Tibial nerve (tissue), 4 donors: ENCODE measurements around the gene COBL. TPM values are rescaled to one million over a fixed set of nuclear protein-coding genes. Genes with fewer than 3 reads are reported as not detected.

Experiments
- DNase-seq, 2 donors: peaks; one replicate each; pipeline ENCODE4 v3.0.0-alpha.2; 2019; ENCODE audit warnings: low spot score in 2 of 2
- H3K27ac ChIP-seq, 4 donors: fragments of 200-600 bp; sonication (generic) in 3 of 4; one replicate each; pipeline ENCODE4 v1.5.1; 2017 to 2019; ENCODE audit warnings: mild to moderate bottlenecking in 1 of 4
- H3K27me3 ChIP-seq, 2 donors: fragments of 200-600 bp; sonication (generic) in 1 of 2; one replicate each; pipeline versions ENCODE4 v1.5.1 to v1.6.0; 2017 to 2019
- H3K36me3 ChIP-seq, 3 donors: fragments of 200-600 bp; sonication (generic); one replicate each; pipeline ENCODE4 v1.5.1; 2018 to 2019
- H3K4me1 ChIP-seq, 4 donors: fragments of 200-600 bp; sonication (generic) in 3 of 4; one replicate each; pipeline ENCODE4 v1.5.1; 2017 to 2019
- H3K4me3 ChIP-seq, 4 donors: fragments of 200-600 bp; sonication (generic) in 3 of 4; one replicate each; pipeline ENCODE4 v1.5.1; 2017 to 2019; ENCODE audit warnings: mild to moderate bottlenecking in 1 of 4, moderate library complexity in 1 of 4
- H3K9me3 ChIP-seq, 4 donors: fragments of 200-600 bp; sonication (generic) in 3 of 4; one replicate each; pipeline ENCODE4 v1.5.1; 2017 to 2019
- EP300 ChIP-seq, 2 donors: sonication (generic); formaldehyde crosslinking; IDR thresholded peaks; one replicate each; pipeline ENCODE4 v1.6.1; 2017; ENCODE audit warnings: antibody characterized with exemption in 2 of 2, mild to moderate bottlenecking in 1 of 2
- POLR2A ChIP-seq, 2 donors: fragments of 450-650 bp; IDR thresholded peaks; one replicate each; pipeline ENCODE4 v1.6.1; 2017; ENCODE audit warnings: antibody characterized with exemption in 2 of 2, mild to moderate bottlenecking in 2 of 2, moderate library complexity in 2 of 2
- WGBS, 2 donors: methylation state at CpG; one replicate each; pipeline ENCODE4 v1.1.5; 2018; 5-methylcytosine and 5-hydroxymethylcytosine counted together
- total RNA-seq, 4 donors: library from RNA; depleted of rRNA; stranded (reverse); fragments of >200 nt; gene quantifications; one replicate each; pipeline ENCODE4 v1.1.0, GENCODE V29; 2016
- TF ChIP-seq, protein P1 (sequence below), 5 experiments: fragments of 200-600 bp in 3 of 5; fragments of 450-650 bp in 2 of 5; sonication (generic) in 3 of 5; IDR thresholded peaks; one replicate each; pipeline ENCODE4 v1.5.1; 2016 to 2019; ENCODE audit warnings: antibody characterized with exemption in 5 of 5, mild to moderate bottlenecking in 3 of 5, moderate library complexity in 2 of 5

Gene COBL
- total RNA-seq, 4 donors from 2014 or later, result 6.3 to 18.1 (median 8.1) TPM

- TF ChIP-seq, protein P1, sequence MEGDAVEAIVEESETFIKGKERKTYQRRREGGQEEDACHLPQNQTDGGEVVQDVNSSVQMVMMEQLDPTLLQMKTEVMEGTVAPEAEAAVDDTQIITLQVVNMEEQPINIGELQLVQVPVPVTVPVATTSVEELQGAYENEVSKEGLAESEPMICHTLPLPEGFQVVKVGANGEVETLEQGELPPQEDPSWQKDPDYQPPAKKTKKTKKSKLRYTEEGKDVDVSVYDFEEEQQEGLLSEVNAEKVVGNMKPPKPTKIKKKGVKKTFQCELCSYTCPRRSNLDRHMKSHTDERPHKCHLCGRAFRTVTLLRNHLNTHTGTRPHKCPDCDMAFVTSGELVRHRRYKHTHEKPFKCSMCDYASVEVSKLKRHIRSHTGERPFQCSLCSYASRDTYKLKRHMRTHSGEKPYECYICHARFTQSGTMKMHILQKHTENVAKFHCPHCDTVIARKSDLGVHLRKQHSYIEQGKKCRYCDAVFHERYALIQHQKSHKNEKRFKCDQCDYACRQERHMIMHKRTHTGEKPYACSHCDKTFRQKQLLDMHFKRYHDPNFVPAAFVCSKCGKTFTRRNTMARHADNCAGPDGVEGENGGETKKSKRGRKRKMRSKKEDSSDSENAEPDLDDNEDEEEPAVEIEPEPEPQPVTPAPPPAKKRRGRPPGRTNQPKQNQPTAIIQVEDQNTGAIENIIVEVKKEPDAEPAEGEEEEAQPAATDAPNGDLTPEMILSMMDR (IDR thresholded peaks at IDR 0.05), result no peak
- TF ChIP-seq EP300 (IDR thresholded peaks at IDR 0.05), result no peak
- TF ChIP-seq POLR2A (IDR thresholded peaks at IDR 0.05), result no peak
- DNase-seq, result no peak
- Histone ChIP-seq H3K27me3 (no peaks in the 10 kb centered on the region), H3K27ac (peak overlapping the region in 2 of 4 donors; percentile 39 to 47), H3K4me3 (no peak overlapping the region), H3K4me1 (no peaks in the 10 kb centered on the region), H3K36me3 (no peaks in the 10 kb centered on the region), H3K9me3 (peaks cover 0 to 24% (median 0%) of the 10 kb centered on the region in 4 donors)
- WGBS, 2 donors, result 44 to 51% methylated on average over 2 of the region's 2 CpGs
Observed at GRCh38 chr7:51090411-51090810, 226.2 kb downstream of the COBL start.

- 90 to 94% methylated on average over 12 of the region's 12 CpGs for WGBS, 2 donors
- H3K4me1 ChIP-seq, result no peaks in the 10 kb centered on the region
- no peaks in the 10 kb centered on the region for H3K27me3 ChIP-seq
- no peak overlapping the region for H3K4me3 ChIP-seq
- no peaks in the 10 kb centered on the region for H3K36me3 ChIP-seq
- H3K27ac ChIP-seq, result no peak overlapping the region
- H3K9me3 ChIP-seq, result no peaks in the 10 kb centered on the region
- no peak for DNase-seq
- TF ChIP-seq, protein P1 (IDR thresholded peaks at IDR 0.05), result no peak
- no peak for TF ChIP-seq POLR2A (IDR thresholded peaks at IDR 0.05)
- TF ChIP-seq EP300 (IDR thresholded peaks at IDR 0.05), result no peak
Observed at GRCh38 chr7:51085034-51085692, 231.4 kb downstream of the COBL start.

DNA sequence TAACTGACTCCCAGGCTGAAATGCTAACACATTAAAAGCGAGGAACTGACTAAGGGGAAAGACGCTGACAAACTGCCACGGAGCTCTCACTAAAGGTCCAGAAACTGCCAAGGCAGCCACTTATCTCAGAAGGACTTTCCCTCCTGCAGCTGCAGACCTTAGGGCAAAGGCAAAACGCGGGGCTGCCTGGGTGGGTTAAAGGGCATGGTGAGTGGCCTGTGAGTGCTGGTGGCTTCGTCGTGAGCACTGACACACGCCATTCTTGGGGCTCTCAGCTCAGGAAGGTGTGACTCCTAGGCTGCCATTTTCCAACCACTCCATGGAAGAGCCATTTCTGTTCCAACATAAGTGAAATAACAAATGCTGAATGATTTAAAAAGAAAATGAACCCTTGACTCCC is 232.5 kb downstream of the COBL start:
- no peak for DNase-seq
- H3K36me3 ChIP-seq, result no peaks in the 10 kb centered on the region
- no peak overlapping the region for H3K27ac ChIP-seq
- H3K4me3 ChIP-seq, result no peak overlapping the region
- TF ChIP-seq, protein P1 (IDR thresholded peaks at IDR 0.05), result no peak
- TF ChIP-seq POLR2A (IDR thresholded peaks at IDR 0.05) (no peak), EP300 (IDR thresholded peaks at IDR 0.05) (no peak)
- H3K9me3 ChIP-seq, result no peaks in the 10 kb centered on the region
- no peaks in the 10 kb centered on the region for H3K27me3 ChIP-seq
- 81 to 83% methylated on average over 8 of the region's 8 CpGs for WGBS, 2 donors
- no peaks in the 10 kb centered on the region for H3K4me1 ChIP-seq

GRCh38 chr7:51082940-51083533 is 233.6 kb downstream of the COBL start:
- Histone ChIP-seq H3K27ac (no peak overlapping the region), H3K4me1 (no peaks in the 10 kb centered on the region), H3K36me3 (peaks cover 0 to 3% (median 0%) of the 10 kb centered on the region in 3 donors), H3K9me3 (no peaks in the 10 kb centered on the region), H3K4me3 (no peak overlapping the region), H3K27me3 (no peaks in the 10 kb centered on the region)
- TF ChIP-seq POLR2A (IDR thresholded peaks at IDR 0.05), result no peak
- no peak for TF ChIP-seq EP300 (IDR thresholded peaks at IDR 0.05)
- TF ChIP-seq, protein P1 (IDR thresholded peaks at IDR 0.05), result no peak
- WGBS, 2 donors, result 88 to 93% methylated on average over 14 of the region's 14 CpGs
- DNase-seq, result no peak

DNA sequence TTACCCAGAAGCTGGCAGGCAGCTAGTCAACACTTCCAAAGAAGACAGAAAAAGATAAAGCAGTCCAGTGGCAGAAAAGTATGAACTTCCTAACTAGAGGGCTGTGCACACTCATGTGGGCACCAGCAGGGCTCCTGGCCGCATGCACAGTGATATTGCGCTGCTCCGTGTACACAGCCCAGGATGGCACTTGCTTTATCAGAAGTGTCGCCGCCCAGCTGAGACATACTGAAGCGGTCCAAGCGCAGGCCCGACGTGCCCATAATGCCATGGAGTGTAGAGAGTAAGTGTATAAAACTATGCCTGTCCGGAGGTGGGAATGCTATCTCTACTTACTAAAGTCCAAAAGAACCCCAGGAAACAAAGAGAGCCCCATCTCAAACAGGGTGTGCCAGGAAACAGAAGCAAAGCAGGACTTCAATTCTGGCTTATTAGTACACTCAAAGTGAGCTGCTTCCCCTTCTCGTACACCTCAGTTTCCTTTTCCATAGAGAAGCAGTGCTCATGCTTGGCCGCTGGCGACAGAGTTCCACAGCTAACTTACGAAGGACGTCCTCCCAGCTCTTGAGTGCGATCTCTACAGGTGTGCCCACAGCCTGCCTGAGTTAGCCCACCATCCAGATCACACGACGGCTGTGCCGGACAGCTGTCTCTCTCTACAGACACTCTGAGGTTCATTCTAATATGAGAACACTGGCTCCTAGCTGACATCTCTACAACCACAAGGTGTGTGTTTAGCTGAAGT is 234.3 kb downstream of the COBL start:
- H3K9me3 ChIP-seq, result no peaks in the 10 kb centered on the region
- H3K4me1 ChIP-seq, result no peaks in the 10 kb centered on the region
- no peak overlapping the region for H3K27ac ChIP-seq
- TF ChIP-seq EP300 (IDR thresholded peaks at IDR 0.05) (no peak), POLR2A (IDR thresholded peaks at IDR 0.05) (no peak)
- DNase-seq, result no peak
- no peaks in the 10 kb centered on the region for H3K27me3 ChIP-seq
- H3K4me3 ChIP-seq, result no peak overlapping the region
- WGBS, 2 donors, result 87% methylated on average over 19 of the region's 19 CpGs
- peaks cover 0 to 3% (median 0%) of the 10 kb centered on the region in 3 donors for H3K36me3 ChIP-seq
